22Rv1 (cell line): ENCODE results near the gene CALML4.
A peak's percentile ranks its signal among the peaks of the same experiment; 100 is the strongest.

ENCODE experiments used
- H3K27ac ChIP-seq: fragments of 450-650 bp; 2 replicates; pipeline ENCODE4 v1.5.1; 2017
- CTCF ChIP-seq: fragments of 450-650 bp; IDR thresholded peaks from 2 replicates; pipeline ENCODE4 v1.5.1; 2017; ENCODE audit warnings: mild to moderate bottlenecking
- ZFX ChIP-seq: fragments of 450-650 bp; IDR thresholded peaks from 2 replicates; pipeline ENCODE4 v1.6.1; 2017; ENCODE audit warnings: antibody characterized with exemption, borderline replicate concordance

Gene CALML4

GRCh38 chr15:68190048-68190447, 15.1 kb downstream of the CALML4 start:
- H3K27ac ChIP-seq = no peak overlapping the region
- no peak for TF ChIP-seq ZFX
- no peak for TF ChIP-seq CTCF

- TF ChIP-seq CTCF (no peak), ZFX (no peak)
- no peak overlapping the region for H3K27ac ChIP-seq
These were observed 16.5 kb downstream of the CALML4 start for GRCh38 chr15:68188647-68189046.

- TF ChIP-seq CTCF (no peak), ZFX (no peak)
- H3K27ac ChIP-seq = peak overlapping the region; percentile 36
These were observed 17.6 kb downstream of the CALML4 start for GRCh38 chr15:68187559-68187958.

DNA sequence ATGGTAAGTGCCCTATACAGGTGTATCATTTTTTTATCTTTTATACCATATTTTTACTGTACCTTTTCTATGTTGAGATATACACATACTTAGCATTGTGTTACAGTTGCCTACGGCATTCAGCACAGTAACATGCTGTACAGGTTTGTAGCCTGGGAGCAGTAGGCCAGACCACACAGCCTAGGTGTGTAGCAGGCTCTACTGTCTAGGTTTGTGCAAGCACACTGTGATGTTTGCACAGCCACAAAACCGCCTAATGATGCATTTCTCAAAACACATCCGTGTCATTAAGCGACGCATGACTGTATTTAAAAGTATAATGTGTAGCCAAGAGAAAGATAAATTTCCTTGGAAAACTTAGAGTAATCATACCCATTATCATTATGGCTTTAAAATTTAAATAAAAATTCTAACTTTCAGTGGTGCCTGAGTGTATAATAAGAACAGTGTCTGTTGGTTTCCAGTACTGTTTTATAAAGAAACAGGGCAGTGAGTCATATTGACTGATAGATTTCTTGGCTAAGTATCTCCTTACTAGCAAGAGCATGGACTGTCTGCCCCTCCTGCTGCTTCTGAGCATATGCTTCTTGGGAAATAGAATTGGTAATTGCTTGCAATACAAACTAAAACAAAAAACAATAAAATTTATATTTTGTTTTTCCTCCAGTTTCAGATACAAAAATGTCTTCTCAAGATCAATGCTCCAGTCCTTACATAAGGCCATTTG, 18.3 kb downstream of the CALML4 start:
- no peak for TF ChIP-seq ZFX
- no peak for TF ChIP-seq CTCF
- H3K27ac ChIP-seq = peak overlapping the region; percentile 36

GRCh38 chr15:68184616-68185480, 20.3 kb downstream of the CALML4 start:
- TF ChIP-seq CTCF (no peak), ZFX (no peak)
- H3K27ac ChIP-seq = no peak overlapping the region

GRCh38 chr15:68183616-68184315, 21.4 kb downstream of the CALML4 start:
- TF ChIP-seq CTCF = no peak
- no peak for TF ChIP-seq ZFX
- no peak overlapping the region for H3K27ac ChIP-seq
